GM13977 (cell line): ENCODE data around the gene GALC.
A peak's percentile ranks its signal among the peaks of the same experiment; 100 is the strongest.

Source experiments
- DNase-seq: peaks from one replicate; pipeline ENCODE4 v3.0.0; 2012; ENCODE audit warnings: low spot score
- in situ Hi-C: fragments of 300-500 bp; cut with MboI; formaldehyde crosslinking; loops from one replicate; pipeline ENCODE4 v1.12.0; 2022; ENCODE audit warnings: low sequenced_read_pairs, low pct_unique_long_range_greater_than_20kb, mixed read lengths, inconsistent platforms; ENCODE audit not compliant: unreplicated experiment
- TF ChIP-seq, protein P1 (sequence below): IDR thresholded peaks from 2 replicates; pipeline ENCODE4 v1.5.1; 2012; ENCODE audit warnings: mild to moderate bottlenecking, control low read depth; ENCODE audit not compliant: insufficient read depth; ENCODE audit errors: extremely low read depth, missing control alignments

The GALC gene

DNA sequence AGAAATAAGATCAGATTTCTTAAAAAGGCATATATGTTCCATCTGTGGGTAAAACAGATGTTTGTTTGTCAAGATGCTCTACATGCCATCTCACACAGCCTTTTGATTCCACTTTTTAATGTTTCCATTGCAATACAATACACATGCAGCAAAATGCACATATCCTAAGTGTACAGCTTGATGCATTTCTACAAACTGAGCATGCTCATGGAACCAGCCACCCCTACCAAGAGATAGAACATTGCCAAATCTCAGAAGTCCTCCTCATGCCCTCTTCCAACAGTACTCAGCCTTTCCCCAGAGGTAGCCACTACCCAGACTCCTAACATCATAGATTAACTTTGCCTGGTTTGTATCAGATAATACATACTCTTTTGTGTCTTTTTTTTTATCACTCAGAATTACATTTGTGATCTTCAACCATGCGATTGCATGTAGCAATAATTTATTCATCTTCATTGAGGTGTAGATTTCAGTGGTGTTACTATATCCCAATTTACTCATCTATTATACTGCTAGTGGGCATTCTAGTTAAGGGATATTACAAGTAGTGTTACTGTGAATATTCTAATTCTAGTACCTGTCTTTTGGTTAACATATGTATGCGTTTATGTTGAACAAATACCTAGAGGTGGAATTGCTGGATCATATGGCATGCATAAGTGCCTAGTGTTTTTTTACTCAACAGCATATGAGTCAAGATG lies 15.2 kb upstream of the GALC start:
- in situ Hi-C loops, result no loop called here
- TF ChIP-seq, protein P1, sequence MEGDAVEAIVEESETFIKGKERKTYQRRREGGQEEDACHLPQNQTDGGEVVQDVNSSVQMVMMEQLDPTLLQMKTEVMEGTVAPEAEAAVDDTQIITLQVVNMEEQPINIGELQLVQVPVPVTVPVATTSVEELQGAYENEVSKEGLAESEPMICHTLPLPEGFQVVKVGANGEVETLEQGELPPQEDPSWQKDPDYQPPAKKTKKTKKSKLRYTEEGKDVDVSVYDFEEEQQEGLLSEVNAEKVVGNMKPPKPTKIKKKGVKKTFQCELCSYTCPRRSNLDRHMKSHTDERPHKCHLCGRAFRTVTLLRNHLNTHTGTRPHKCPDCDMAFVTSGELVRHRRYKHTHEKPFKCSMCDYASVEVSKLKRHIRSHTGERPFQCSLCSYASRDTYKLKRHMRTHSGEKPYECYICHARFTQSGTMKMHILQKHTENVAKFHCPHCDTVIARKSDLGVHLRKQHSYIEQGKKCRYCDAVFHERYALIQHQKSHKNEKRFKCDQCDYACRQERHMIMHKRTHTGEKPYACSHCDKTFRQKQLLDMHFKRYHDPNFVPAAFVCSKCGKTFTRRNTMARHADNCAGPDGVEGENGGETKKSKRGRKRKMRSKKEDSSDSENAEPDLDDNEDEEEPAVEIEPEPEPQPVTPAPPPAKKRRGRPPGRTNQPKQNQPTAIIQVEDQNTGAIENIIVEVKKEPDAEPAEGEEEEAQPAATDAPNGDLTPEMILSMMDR, result no peak
- DNase-seq, result no peak

GRCh38 chr14:88007608-88008007 lies 14.6 kb upstream of the GALC start:
- in situ Hi-C loops, result no loop called here
- no peak for DNase-seq
- TF ChIP-seq, protein P1, result no peak

- TF ChIP-seq, protein P1, result no peak
- in situ Hi-C loops, result no loop called here
- peak; percentile 29 for DNase-seq
Measured at GRCh38 chr14:88005978-88006851, 13.2 kb upstream of the GALC start.

DNA sequence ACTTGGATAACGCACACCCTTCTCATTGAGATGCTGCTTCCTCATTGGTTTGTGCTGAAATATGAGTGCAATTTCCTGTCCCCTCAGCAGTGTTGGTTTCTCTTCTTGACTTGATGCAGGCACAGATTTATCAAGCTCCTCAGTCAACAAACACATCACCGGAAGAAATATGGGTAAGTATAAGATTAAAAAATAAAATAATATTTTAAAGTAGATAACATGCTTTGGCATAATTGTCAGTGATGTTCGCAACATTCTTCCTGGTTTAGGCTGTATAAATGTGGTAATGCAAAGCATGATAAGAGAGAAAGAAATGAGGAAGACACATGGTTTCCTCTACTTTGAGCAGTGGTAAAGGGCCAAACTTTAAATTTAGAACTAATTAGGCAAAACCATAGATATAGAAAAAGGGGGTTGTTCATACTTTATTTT lies 12.1 kb upstream of the GALC start, which contains the start of gene GPR65:
Gene GPR65 (plus strand): TSS at position 86 of the 432 bp plus-strand sequence. CDS start 5,713 bp downstream, outside the sequence.
- peak; percentile 28 for DNase-seq
- TF ChIP-seq, protein P1, result no peak
- in situ Hi-C loops, result no loop called here

DNA sequence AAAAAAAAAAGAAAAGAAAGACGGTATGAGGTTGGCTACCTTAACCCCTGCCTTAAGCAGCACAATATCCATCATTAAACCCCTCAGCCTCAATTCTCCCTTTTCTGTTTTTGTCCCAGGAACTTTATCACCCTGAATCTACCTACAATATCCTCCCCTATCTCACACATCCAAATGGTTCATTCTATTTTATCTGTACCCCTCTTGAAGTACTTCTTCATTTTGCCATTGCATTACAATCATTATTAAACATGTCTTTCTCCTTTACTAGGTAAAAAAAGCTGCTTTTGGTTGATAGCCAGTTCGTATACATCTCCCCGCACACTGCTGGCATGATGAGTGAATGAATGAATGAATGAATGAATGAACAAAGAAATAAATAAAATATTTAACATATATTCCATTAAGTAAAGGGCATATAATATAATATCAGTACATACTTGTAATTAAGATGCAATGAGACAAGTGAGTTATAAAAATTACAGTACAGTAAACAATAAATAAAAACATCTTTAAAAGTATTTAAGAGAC lies 11.6 kb upstream of the GALC start:
- TF ChIP-seq, protein P1, result no peak
- DNase-seq, result no peak
- in situ Hi-C loops, result no loop called here

GRCh38 chr14:88003425-88003824 lies 10.4 kb upstream of the GALC start:
- in situ Hi-C loops, result no loop called here
- TF ChIP-seq, protein P1, result no peak
- no peak for DNase-seq
